Hepatocyte (in vitro differentiated cells): ENCODE data around the gene CCDC102A. TPM values are rescaled to one million over a fixed set of nuclear protein-coding genes. Genes with fewer than 3 reads are reported as not detected.

Source experiments
- DNase-seq: peaks from one replicate; pipeline ENCODE4 v3.0.0-alpha.2; 2016; ENCODE audit warnings: low spot score
- H2AFZ ChIP-seq: fragments of 200-600 bp; sonication (generic); 2 replicates; pipeline ENCODE4 v1.6.0; 2016; ENCODE audit warnings: antibody characterized with exemption, mild to moderate bottlenecking
- H3K27ac ChIP-seq: fragments of 200-600 bp; sonication (generic); 2 replicates; pipeline ENCODE4 v1.5.1; 2016; ENCODE audit warnings: mild to moderate bottlenecking
- H3K27me3 ChIP-seq: fragments of 200-600 bp; sonication (generic); 2 replicates; pipeline ENCODE4 v1.6.1; 2016
- H3K36me3 ChIP-seq: fragments of 200-600 bp; sonication (generic); replicated peaks from 2 replicates; pipeline ENCODE4 v1.5.1; 2016; ENCODE audit warnings: low read depth; ENCODE audit not compliant: insufficient read depth
- H3K4me1 ChIP-seq: fragments of 200-600 bp; sonication (generic); 2 replicates; pipeline ENCODE4 v1.5.1; 2016; ENCODE audit warnings: mild to moderate bottlenecking, moderate library complexity; ENCODE audit not compliant: insufficient read depth
- H3K4me2 ChIP-seq: fragments of 200-600 bp; sonication (generic); 2 replicates; pipeline ENCODE4 v1.6.0; 2016
- H3K4me3 ChIP-seq: fragments of 200-600 bp; sonication (generic); 2 replicates; pipeline ENCODE4 v1.5.1; 2016; ENCODE audit warnings: mild to moderate bottlenecking
- H3K79me2 ChIP-seq: fragments of 200-600 bp; sonication (generic); 2 replicates; pipeline ENCODE4 v1.6.0; 2017; ENCODE audit warnings: mild to moderate bottlenecking
- H3K9me2 ChIP-seq: fragments of 200-600 bp; sonication (generic); replicated peaks from 2 replicates; pipeline ENCODE4 v1.6.0; 2017; ENCODE audit warnings: mild to moderate bottlenecking; ENCODE audit not compliant: insufficient read depth
- H3K9me3 ChIP-seq: fragments of 200-600 bp; sonication (generic); 2 replicates; pipeline ENCODE4 v1.5.1; 2016; ENCODE audit warnings: low read depth, mild to moderate bottlenecking
- H4K20me1 ChIP-seq: fragments of 200-600 bp; sonication (generic); 2 replicates; pipeline ENCODE4 v1.6.0; 2016; ENCODE audit warnings: mild to moderate bottlenecking; ENCODE audit not compliant: insufficient read depth, poor library complexity, severe bottlenecking
- EZH2 ChIP-seq: fragments of 200-600 bp; sonication (generic); IDR thresholded peaks from 2 replicates; pipeline ENCODE4 v1.6.1; 2016; ENCODE audit warnings: antibody characterized with exemption, mild to moderate bottlenecking, borderline replicate concordance
- EZH2phosphoT487 ChIP-seq: fragments of 200-600 bp; sonication (generic); IDR thresholded peaks from one replicate; pipeline ENCODE4 v1.6.1; 2018; ENCODE audit warnings: antibody characterized with exemption, mild to moderate bottlenecking, low read depth, moderate library complexity; ENCODE audit not compliant: unreplicated experiment, severe bottlenecking
- WGBS: methylation state at CpG from one replicate; pipeline ENCODE4 v1.1.6; 2016; ENCODE audit warnings: low lambda C conversion rate; ENCODE audit errors: missing lambda C conversion rate; 5-methylcytosine and 5-hydroxymethylcytosine counted together
- polyA plus RNA-seq: library from polyadenylated mRNA; unstranded; fragments of >200 nt; fragmentation: Nextera tagmentation; extraction: Ambion mirVana; gene quantifications from 2 replicates; pipeline ENCODE4 v1.2.1, GENCODE V29; 2016
- total RNA-seq: library from RNA; depleted of rRNA; stranded (reverse); fragments of >200 nt; gene quantifications from 2 replicates; pipeline ENCODE4 v1.2.3, GENCODE V29; 2014
- TF ChIP-seq, protein P1 (sequence below): fragments of 200-600 bp; sonication (generic); IDR thresholded peaks from 2 replicates; pipeline ENCODE4 v1.5.1; 2016; ENCODE audit warnings: antibody characterized with exemption, mild to moderate bottlenecking; ENCODE audit not compliant: poor library complexity

The CCDC102A gene
- total and polyA plus RNA-seq, 2 experiments from 2014 or later = 11.4 to 17.2 TPM

DNA sequence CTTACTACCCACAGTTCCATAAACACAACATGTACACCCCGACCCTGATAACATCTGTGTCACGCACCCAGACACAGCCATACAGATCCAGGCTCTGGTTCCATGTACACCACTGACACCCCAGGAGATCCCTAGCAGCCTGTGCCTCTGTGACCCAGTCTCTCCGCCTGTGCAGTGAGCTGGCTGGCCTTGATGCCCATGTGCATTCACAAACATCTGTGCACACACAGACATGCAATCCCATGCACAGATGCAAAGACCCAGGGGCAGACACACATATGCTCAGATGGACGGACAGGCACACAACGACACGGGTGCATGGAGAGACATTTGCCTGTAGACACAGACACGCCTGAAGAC is 4.1 kb downstream of the CCDC102A start:
- Histone ChIP-seq H3K36me3 (no peaks in the 10 kb centered on the region), H3K4me2 (peak overlapping the region; percentile 41), H3K27ac (no peak overlapping the region), H3K9me2 (no peaks in the 10 kb centered on the region), H3K79me2 (peaks cover 37% of the 10 kb centered on the region), H3K9me3 (no peaks in the 10 kb centered on the region), H3K27me3 (no peaks in the 10 kb centered on the region), H3K4me1 (peaks cover 38% of the 10 kb centered on the region), H3K4me3 (no peak overlapping the region), H4K20me1 (no peaks in the 10 kb centered on the region), H2AFZ (no peak overlapping the region)
- WGBS = 88% methylated on average over 7 of the region's 7 CpGs
- DNase-seq = no peak
- TF ChIP-seq, protein P1, sequence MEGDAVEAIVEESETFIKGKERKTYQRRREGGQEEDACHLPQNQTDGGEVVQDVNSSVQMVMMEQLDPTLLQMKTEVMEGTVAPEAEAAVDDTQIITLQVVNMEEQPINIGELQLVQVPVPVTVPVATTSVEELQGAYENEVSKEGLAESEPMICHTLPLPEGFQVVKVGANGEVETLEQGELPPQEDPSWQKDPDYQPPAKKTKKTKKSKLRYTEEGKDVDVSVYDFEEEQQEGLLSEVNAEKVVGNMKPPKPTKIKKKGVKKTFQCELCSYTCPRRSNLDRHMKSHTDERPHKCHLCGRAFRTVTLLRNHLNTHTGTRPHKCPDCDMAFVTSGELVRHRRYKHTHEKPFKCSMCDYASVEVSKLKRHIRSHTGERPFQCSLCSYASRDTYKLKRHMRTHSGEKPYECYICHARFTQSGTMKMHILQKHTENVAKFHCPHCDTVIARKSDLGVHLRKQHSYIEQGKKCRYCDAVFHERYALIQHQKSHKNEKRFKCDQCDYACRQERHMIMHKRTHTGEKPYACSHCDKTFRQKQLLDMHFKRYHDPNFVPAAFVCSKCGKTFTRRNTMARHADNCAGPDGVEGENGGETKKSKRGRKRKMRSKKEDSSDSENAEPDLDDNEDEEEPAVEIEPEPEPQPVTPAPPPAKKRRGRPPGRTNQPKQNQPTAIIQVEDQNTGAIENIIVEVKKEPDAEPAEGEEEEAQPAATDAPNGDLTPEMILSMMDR = no peak
- TF ChIP-seq EZH2 (no peak), EZH2phosphoT487 (no peak)

DNA sequence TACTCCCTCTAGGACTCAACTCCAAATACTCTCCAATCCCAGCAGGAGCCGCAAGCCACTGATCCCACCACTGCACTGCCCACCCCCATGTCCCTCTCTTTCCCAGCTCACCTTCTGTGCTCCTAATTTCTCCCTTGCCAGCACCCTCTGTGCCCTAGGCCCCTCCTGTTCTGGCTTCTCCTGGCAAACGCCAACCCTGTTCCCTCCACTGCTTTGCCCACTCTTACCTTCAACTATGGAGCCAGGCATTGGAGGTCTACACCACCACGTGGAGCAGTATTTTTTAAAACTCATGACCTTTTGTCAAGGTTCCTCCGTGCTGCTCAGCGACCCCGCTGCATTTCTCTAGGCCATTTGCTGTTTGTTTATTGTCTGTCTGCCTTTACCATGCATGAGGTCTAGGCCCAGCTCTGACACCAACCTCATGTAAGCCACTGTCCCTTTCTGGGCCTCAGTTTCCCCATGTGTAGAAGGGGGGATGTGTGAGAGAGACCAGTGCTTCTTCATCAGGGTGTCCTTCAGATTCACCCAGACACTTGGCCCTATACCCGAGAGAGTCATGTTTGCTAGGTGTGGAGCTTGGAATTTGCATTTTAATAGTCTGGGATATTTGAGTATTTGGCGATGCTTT is 4.6 kb downstream of the CCDC102A start:
- Histone ChIP-seq H2AFZ (no peak overlapping the region), H3K27me3 (no peaks in the 10 kb centered on the region), H4K20me1 (no peaks in the 10 kb centered on the region), H3K9me2 (no peaks in the 10 kb centered on the region), H3K9me3 (no peaks in the 10 kb centered on the region), H3K4me3 (no peak overlapping the region), H3K4me2 (no peak overlapping the region), H3K27ac (no peak overlapping the region), H3K79me2 (peaks cover 37% of the 10 kb centered on the region), H3K36me3 (no peaks in the 10 kb centered on the region), H3K4me1 (peaks cover 33% of the 10 kb centered on the region)
- 85% methylated on average over 8 of the region's 8 CpGs for WGBS
- no peak for TF ChIP-seq EZH2phosphoT487
- TF ChIP-seq, protein P1 = no peak
- TF ChIP-seq EZH2 = no peak
- no peak for DNase-seq

DNA sequence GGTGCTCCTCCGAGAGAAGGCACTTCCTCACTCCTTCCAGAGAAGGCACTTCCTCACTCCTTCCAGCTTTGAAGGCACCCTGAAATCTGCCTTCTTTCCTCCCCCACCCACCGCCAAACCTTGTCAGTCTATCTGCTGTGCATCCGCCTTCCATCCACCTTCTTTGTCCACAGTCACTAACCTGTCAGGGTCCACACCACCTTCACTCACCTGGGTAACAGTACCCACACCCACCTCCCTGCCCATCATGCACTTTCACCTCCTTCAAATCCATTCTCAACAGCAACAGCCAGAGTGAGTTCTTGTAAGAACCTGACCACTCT is 5.2 kb downstream of the CCDC102A start:
- TF ChIP-seq EZH2phosphoT487 (no peak), EZH2 (no peak)
- TF ChIP-seq, protein P1 = no peak
- Histone ChIP-seq H3K27ac (no peak overlapping the region), H3K9me2 (no peaks in the 10 kb centered on the region), H4K20me1 (no peaks in the 10 kb centered on the region), H3K9me3 (no peaks in the 10 kb centered on the region), H3K4me3 (no peak overlapping the region), H2AFZ (no peak overlapping the region), H3K79me2 (peaks cover 35% of the 10 kb centered on the region), H3K27me3 (no peaks in the 10 kb centered on the region), H3K36me3 (no peaks in the 10 kb centered on the region), H3K4me1 (peaks cover 30% of the 10 kb centered on the region), H3K4me2 (no peak overlapping the region)
- WGBS = 95% methylated on average over 3 of the region's 3 CpGs
- no peak for DNase-seq
